Esophagus squamous epithelium (tissue), 4 donors: ENCODE measurements around the gene ID3.

ENCODE experiments used
- CTCF ChIP-seq, 6 experiments: fragments of 450-650 bp in 4 of 6; fragments of 200-600 bp in 2 of 6; sonication (generic) in 2 of 6; IDR thresholded peaks; one replicate each; pipeline ENCODE4 v1.5.1; 2016 to 2019; ENCODE audit warnings: antibody characterized with exemption in 6 of 6, mild to moderate bottlenecking in 4 of 6, moderate library complexity in 4 of 6
- POLR2A ChIP-seq, 4 donors: fragments of 450-650 bp; IDR thresholded peaks; one replicate each; pipeline ENCODE4 v1.6.1; 2017; ENCODE audit warnings: antibody characterized with exemption in 4 of 4, mild to moderate bottlenecking in 4 of 4, moderate library complexity in 3 of 4

GRCh38 chr1:23601135-23601967 lies 42.0 kb upstream of the ID3 start:
- no peak for TF ChIP-seq CTCF (IDR thresholded peaks at IDR 0.05)
- no peak for TF ChIP-seq POLR2A (IDR thresholded peaks at IDR 0.05)
